Activated CD8-positive, alpha-beta memory T cell treated with anti-CD3 and anti-CD28 coated beads, Interleukin-2, amount 50 U/mL, for 48 hours (primary cell): ENCODE measurements around the gene PTPN4.

ENCODE experiments used
- DNase-seq: peaks from one replicate; pipeline ENCODE4 v3.0.0-alpha.2; 2020

Gene PTPN4

GRCh38 chr2:119732601-119733164, 27.0 kb upstream of the PTPN4 start:
- DNase-seq: no peak

DNA sequence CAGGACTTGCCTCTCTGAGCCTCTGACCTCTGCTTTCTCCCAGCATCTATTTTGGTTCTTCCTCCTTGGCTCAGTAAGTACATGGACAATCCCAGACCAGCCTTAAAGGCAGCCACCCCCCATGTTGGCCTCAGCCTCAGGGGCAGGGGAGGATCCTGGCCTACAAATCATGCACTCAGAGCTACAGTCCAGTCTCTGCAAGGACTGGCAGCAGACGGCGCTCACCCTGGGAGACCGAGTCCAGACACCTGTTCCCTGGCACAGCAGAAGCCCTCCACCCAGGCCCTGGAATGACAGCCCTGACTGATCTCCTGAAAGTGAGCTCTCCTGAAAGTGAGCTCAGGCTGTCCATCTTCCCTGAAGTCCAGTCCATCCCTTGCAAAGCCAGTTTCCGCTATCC, 25.7 kb upstream of the PTPN4 start:
- DNase-seq: no peak

DNA sequence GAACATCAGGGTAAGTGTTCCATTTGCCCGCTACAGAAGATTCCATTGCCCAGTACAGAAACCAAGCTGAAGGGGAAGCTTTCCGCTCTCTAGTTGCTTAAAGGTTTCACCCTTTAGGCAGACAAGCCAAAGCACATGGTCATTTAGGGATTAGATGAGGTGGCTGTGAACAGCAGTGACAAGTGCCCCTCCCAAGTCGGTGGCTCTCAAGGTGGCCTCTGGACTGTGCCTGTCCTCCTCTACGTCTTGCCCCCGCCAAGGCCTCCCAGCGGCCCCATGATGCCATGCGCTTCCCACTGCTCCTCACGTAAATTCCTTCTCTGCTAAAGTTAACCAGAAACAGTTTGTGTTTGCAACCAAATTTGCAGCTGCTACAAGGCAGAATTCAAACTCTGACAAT, 24.2 kb upstream of the PTPN4 start:
- no peak for DNase-seq

GRCh38 chr2:119736021-119736420, 23.7 kb upstream of the PTPN4 start:
- no peak for DNase-seq

DNA sequence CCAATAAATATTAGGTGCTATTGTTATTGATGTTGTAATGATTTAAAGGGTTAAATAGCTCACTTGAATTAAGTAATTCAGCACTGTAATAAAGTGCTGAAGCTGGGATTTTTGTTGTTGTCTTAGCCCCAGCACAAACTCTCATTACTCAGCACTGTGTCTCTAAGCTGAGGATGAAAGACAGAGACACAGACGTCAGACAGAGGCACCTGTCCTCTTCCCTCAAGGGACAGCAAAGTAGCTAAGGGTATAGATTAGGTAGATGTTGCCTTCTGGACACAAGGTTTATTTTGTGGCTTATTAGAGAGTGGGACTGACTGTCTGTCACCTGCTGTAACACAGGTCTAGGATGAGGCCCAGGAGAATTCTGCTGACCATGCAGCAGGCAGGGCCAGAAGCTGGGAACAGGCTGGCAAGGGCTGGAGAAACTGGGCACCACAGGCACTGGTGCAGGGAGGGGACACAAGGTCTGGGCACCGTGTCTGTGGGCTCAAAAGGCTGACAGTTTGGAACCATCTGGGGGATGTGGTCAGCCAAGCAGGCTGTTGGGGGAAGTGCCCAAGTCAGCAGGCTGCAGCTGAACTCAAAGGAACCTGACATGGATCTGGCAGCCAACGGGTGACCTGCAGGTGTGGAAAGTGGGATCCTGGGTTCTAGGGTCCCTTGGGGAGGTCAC, 20.0 kb upstream of the PTPN4 start:
- no peak for DNase-seq

DNA sequence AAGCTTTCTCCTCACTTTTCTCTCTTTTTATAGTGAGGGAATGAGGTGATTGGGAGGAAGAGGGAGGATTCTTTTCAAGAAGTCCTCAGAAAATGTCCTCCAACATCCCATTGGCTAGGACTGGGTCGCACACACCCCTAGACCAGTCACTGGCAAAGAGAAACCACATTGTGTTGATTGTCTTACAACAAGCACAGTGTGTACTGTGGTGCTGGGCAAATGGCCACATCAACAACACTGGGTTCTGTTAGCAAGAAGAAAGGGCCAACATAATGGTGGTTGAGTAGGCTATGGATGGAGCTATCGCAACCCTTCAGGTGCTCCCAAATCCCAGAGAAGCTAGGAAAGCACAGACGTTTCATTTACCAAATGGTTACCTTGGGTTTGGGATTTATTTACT, 18.7 kb upstream of the PTPN4 start:
- no peak for DNase-seq

DNA sequence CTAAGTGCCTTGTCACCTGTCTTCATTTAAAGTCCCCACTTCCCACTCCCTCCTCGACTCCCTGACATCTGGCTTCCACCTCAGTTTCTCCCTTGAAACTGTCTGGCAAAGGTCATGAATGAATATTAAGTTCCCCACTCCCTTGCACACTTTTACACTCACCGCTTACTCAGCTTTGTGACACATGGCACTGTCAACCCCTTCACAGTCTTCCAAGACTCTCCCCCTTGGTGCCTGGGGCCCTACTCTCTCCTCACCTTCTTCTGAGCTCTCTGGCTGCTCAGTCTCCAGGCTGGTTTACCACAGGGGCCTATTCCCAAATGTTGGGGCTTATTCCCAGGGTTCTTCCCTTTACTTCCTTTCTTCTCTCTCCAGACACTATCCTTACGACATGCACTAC, 17.9 kb upstream of the PTPN4 start:
- DNase-seq: no peak

- no peak for DNase-seq
These were observed 15.3 kb upstream of the PTPN4 start for GRCh38 chr2:119744335-119744939.

DNA sequence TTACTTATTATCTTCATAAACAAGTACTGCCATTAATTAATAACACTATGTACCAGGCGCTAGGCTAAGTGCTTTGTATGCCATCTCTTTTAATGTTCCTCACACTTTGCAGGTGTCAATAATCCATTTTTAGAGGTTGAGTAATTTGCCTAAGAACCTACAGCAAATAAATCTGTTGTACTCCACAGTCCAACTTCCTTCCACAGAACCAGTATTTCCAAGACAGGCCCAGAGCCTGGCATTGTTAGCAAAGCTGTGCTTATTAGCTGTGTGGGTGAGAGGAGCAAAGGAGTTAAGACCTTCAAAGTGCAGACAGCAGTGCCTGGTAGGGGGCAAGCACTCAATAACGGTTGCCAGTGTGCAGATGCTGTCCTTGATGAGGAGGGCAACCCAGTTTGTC, 14.2 kb upstream of the PTPN4 start:
- no peak for DNase-seq

GRCh38 chr2:119746836-119747686, 12.7 kb upstream of the PTPN4 start:
- no peak for DNase-seq

DNA sequence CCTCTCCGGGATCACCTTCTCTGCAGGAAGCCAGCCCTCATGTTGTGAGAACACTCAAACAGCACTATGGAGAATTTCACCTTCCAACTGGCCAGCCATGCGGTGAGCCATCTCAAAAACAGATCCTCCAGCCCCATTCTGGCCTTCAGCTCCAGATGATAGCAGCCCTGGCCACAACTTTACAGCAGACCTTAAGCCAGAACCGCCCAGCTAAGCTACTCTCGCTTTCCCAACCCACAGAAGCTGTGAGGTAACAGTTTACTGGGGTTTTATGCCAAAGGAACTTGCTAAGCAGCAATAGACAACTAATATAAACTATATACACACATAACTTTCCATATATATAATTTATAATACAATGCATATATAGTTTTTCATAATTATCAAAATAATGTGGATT, 11.6 kb upstream of the PTPN4 start:
- no peak for DNase-seq

DNA sequence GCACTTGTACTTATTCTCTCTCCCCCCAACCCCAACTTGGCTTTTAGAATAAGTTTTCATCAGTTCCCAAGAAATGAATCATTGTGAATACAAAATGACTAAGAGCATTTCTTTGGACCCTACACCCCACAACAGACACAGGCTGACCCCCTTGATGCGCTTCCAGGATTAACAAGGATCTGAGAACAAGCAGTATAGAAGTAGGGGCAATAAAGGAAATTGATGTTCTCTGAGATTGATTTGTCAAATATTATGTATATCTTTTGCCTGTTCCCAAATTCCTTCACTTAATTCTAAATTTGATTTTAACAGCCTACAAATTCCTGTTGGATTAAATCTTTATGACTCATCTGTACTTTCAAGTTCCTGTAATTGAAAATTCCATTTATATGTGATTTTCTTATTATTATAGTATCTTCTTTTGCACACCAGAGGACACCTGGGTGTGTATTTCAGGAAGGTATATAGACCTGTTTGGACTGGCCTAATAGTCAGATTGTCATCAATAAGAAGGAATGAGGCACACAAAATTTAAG, 10.2 kb upstream of the PTPN4 start:
- DNase-seq: no peak

- no peak for DNase-seq
These were observed 8.0 kb upstream of the PTPN4 start for GRCh38 chr2:119751706-119752105.

DNA sequence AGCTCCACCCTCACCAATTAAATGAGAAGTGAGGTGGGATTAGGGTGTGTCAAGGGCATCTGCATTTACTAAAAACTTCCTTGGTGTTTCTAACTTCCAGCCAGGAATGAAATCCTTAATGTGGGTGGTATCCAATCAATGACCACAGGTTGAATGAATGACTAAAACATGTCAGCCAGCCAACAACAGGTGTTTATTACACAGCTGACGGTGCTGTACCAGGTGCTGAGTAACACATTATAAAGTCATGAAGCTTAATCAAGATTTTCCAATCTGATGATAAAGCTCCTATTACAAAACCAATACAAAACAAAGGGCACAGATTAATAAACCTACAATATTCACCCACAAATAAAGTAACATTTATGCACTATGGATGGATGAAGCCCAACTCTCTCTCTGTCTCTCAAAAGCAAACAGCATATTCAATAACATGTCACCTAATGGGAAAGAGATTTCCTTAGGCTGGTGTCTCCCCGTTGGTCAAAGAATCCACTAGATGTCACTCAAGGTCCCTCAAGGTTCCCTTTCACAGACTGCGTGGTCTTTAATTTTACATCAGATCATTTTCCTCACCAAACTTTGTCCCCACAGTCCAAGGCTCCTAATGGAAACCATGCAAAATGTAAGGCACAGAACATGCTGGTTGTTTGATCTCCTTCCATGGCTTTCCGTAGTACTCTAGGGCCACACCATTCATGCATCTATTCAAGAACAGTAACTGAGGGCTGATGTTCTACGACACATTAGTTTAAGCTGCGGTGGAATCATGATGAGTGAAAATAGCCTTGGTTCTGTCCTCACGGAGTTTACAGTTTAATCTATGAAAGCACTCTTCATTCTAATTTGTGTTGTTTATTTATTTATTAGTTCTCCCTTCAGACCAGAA, 6.4 kb upstream of the PTPN4 start:
- DNase-seq: no peak

GRCh38 chr2:119753930-119754321, 5.8 kb upstream of the PTPN4 start:
- no peak for DNase-seq

DNA sequence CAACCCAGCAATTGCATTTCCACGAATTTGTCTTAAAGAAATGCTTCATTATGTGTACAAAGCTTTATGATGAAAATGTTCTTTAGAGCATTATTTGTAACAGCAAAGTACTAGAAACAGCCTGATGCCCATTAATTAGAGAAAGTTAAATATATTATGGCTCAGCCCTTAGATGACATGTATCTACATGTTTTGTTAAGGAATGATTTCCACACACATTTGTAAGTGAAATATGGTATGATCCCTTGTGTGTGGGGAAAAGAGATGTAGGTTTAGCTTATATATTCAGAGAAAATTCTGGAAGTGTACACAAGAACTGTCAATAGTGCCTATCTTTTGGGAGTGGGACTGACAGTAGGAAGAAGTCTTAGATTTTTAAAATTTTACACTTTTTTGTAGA, 3.8 kb upstream of the PTPN4 start:
- no peak for DNase-seq

- peak; percentile 61 for DNase-seq
These were observed 2.9 kb upstream of the PTPN4 start for GRCh38 chr2:119756837-119757236.

GRCh38 chr2:119758881-119759450, 756 bp upstream of the PTPN4 start:
- DNase-seq: no peak

DNA sequence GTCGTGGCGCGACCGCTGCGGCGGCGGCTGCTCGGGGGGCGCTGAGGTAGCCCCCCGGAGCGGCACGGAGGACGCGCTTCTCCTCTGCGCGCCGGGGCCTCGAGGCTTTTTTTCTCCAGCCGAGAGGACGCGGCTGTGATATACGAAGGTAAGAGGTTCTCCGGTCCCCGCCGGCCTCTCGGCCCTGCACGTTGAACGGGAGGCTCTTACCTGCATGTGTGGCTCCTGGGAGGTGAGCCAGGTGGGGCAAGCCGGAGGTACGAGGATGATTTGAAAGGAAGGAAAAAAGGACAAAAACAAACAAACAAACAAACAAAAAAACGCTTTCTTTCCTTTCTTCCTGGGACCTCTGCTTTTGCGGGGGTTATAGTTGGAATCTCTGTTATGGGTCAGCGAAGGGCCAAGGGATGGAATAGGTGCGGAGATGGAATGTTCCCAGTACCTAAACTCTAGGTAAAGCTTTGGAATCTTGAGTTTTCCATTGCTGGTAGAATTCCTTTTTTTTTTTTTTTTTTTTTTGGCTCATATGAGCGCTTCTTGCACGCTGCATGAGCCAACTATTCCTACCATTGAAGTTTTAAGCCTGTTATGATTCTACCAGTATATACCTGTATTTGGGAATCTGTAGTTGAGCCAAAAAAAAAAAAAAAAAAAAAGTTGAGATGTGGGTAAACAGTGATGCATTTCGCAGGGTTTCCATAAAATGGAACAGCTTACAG, 674 bp downstream of the PTPN4 start:
- DNase-seq: peak; percentile 77

DNA sequence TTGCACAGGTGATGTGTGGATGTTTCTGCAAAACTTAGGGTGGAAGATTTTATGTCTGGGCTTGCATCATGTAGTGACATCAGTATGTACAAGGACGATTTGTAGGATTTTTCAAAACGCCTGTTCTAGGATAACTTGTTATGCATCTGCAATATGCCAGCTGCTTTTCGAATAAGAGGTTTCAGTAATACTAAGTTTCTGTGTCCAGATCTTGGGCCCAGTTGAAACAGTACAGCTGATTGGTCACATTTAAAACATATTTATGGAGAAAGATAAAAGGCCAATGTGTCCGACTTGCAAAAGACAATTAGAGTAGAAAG, 1.2 kb downstream of the PTPN4 start:
- no peak for DNase-seq

DNA sequence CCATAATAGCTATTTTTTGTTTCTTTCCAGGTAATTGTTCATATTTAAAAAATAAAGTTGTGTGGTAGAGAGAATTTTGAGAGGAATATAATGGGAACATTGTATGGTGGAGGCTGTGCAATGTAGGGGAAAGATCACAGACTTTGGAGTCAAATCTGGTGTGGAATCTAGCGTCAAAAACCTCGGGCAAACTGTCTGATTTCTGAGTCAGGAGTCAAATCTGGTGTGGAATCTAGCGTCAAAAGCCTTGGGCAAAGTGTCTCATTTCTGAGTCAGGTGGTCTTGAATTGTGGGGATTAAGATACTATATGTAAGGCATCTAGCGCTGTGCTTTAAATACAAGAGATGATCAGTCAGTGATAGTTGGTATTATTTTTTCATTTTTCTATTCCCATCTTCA, 5.1 kb downstream of the PTPN4 start:
- DNase-seq: no peak
